HEK293 (cell line): ENCODE measurements around the gene MAP6.

Experiments
- GLIS2 ChIP-seq: fragments of 450-650 bp; formaldehyde crosslinking; IDR thresholded peaks from 2 replicates; pipeline ENCODE4 v1.5.1; 2016; ENCODE audit warnings: missing biosample characterization, missing genetic modification characterization
- IKZF3 ChIP-seq: fragments of 450-650 bp; IDR thresholded peaks from 2 replicates; pipeline ENCODE4 v1.5.0; 2018; ENCODE audit warnings: missing biosample characterization, mild to moderate bottlenecking, missing genetic modification characterization, moderate library complexity
- KLF17 ChIP-seq: fragments of 450-650 bp; formaldehyde crosslinking; IDR thresholded peaks from 2 replicates; pipeline ENCODE4 v1.5.1; 2016; ENCODE audit warnings: missing biosample characterization, missing genetic modification characterization
- KLF8 ChIP-seq: fragments of 450-650 bp; formaldehyde crosslinking; IDR thresholded peaks from 2 replicates; pipeline ENCODE4 v1.5.1; 2016; ENCODE audit warnings: missing biosample characterization, missing genetic modification characterization
- PBX3 ChIP-seq: sonication (generic); formaldehyde crosslinking; IDR thresholded peaks from 2 replicates; pipeline ENCODE4 v1.8.1; 2022; ENCODE audit warnings: mild to moderate bottlenecking, moderate library complexity, missing genetic modification reagents
- SCRT2 ChIP-seq: fragments of 450-650 bp; formaldehyde crosslinking; IDR thresholded peaks from 2 replicates; pipeline ENCODE4 v1.5.1; 2016; ENCODE audit warnings: missing biosample characterization, missing genetic modification characterization
- SP3 ChIP-seq: fragments of 450-650 bp; formaldehyde crosslinking; IDR thresholded peaks from 2 replicates; pipeline ENCODE4 v1.5.1; 2016; ENCODE audit warnings: missing biosample characterization, missing genetic modification characterization
- SP7 ChIP-seq: fragments of 450-650 bp; formaldehyde crosslinking; IDR thresholded peaks from 2 replicates; pipeline ENCODE4 v1.5.1; 2016; ENCODE audit warnings: missing biosample characterization, missing genetic modification characterization
- WT1 ChIP-seq: fragments of 450-650 bp; formaldehyde crosslinking; IDR thresholded peaks from 2 replicates; pipeline ENCODE4 v1.5.1; 2016; ENCODE audit warnings: missing biosample characterization, missing genetic modification characterization
- ZBTB11 ChIP-seq: fragments of 450-650 bp; formaldehyde crosslinking; conservative IDR thresholded peaks from 2 replicates; pipeline ENCODE4 v1.5.1; 2016; ENCODE audit warnings: low read depth, missing biosample characterization, missing genetic modification characterization
- ZBTB17 ChIP-seq: fragments of 450-650 bp; formaldehyde crosslinking; IDR thresholded peaks from 2 replicates; pipeline ENCODE4 v1.5.1; 2016; ENCODE audit warnings: missing biosample characterization, missing genetic modification characterization
- ZBTB26 ChIP-seq: fragments of 450-650 bp; formaldehyde crosslinking; optimal IDR thresholded peaks from 2 replicates; pipeline ENCODE3; 2016; ENCODE audit warnings: missing biosample characterization, mild to moderate bottlenecking, missing genetic modification characterization
- ZIC2 ChIP-seq: fragments of 450-650 bp; formaldehyde crosslinking; IDR thresholded peaks from 2 replicates; pipeline ENCODE4 v1.5.1; 2016; ENCODE audit warnings: missing biosample characterization, missing genetic modification characterization
- ZNF157 ChIP-seq: fragments of 450-650 bp; formaldehyde crosslinking; IDR thresholded peaks from 2 replicates; pipeline ENCODE4 v1.5.1; 2016; ENCODE audit warnings: missing biosample characterization, missing genetic modification characterization
- ZNF19 ChIP-seq: fragments of 450-650 bp; formaldehyde crosslinking; IDR thresholded peaks from 2 replicates; pipeline ENCODE4; 2016; ENCODE audit warnings: missing biosample characterization, missing genetic modification characterization, low read depth
- ZNF221 ChIP-seq: fragments of 450-650 bp; formaldehyde crosslinking; IDR thresholded peaks from 2 replicates; pipeline ENCODE4 v1.5.1; 2017; ENCODE audit warnings: missing biosample characterization, missing genetic modification characterization, borderline replicate concordance
- ZNF341 ChIP-seq: fragments of 450-650 bp; formaldehyde crosslinking; IDR thresholded peaks from 2 replicates; pipeline ENCODE4; 2016; ENCODE audit warnings: low read depth, missing biosample characterization, missing genetic modification characterization
- ZNF362 ChIP-seq: fragments of 450-650 bp; formaldehyde crosslinking; IDR thresholded peaks from 2 replicates; pipeline ENCODE4 v1.5.1; 2016; ENCODE audit warnings: missing biosample characterization, missing genetic modification characterization
- ZNF394 ChIP-seq: fragments of 450-650 bp; formaldehyde crosslinking; IDR thresholded peaks from 2 replicates; pipeline ENCODE4 v1.5.1; 2016; ENCODE audit warnings: missing biosample characterization, missing genetic modification characterization, mild to moderate bottlenecking, moderate library complexity, borderline replicate concordance
- ZNF398 ChIP-seq: fragments of 450-650 bp; formaldehyde crosslinking; IDR thresholded peaks from 2 replicates; pipeline ENCODE4 v1.5.1; 2017; ENCODE audit warnings: missing biosample characterization, missing genetic modification characterization
- ZNF501 ChIP-seq: fragments of 450-650 bp; formaldehyde crosslinking; IDR thresholded peaks from 2 replicates; pipeline ENCODE4 v1.5.1; 2016; ENCODE audit warnings: missing biosample characterization, missing genetic modification characterization
- ZNF521 ChIP-seq: fragments of 450-650 bp; formaldehyde crosslinking; IDR thresholded peaks from 2 replicates; pipeline ENCODE4 v1.5.1; 2017; ENCODE audit warnings: missing biosample characterization, mild to moderate bottlenecking, missing genetic modification characterization
- ZNF561 ChIP-seq: fragments of 450-650 bp; IDR thresholded peaks from 2 replicates; pipeline ENCODE4 v1.5.1; 2018; ENCODE audit warnings: missing biosample characterization, missing genetic modification characterization, borderline replicate concordance
- ZNF580 ChIP-seq: fragments of 450-650 bp; formaldehyde crosslinking; IDR thresholded peaks from 2 replicates; pipeline ENCODE4 v1.5.1; 2016; ENCODE audit warnings: missing biosample characterization, missing genetic modification characterization
- ZNF600 ChIP-seq: fragments of 450-650 bp; formaldehyde crosslinking; IDR thresholded peaks from 2 replicates; pipeline ENCODE4 v1.5.1; 2016; ENCODE audit warnings: missing biosample characterization, missing genetic modification characterization
- ZNF692 ChIP-seq: fragments of 450-650 bp; formaldehyde crosslinking; IDR thresholded peaks from 2 replicates; pipeline ENCODE4 v1.5.1; 2016; ENCODE audit warnings: missing biosample characterization, missing genetic modification characterization

MAP6 gene

GRCh38 chr11:75562048-75562835 is 106.6 kb downstream of the MAP6 start, which contains the start of gene SERPINH1 (continued):
- TF ChIP-seq ZBTB11 (peak; percentile 78), ZNF221 (tag by site-specific recombination) (no peak), ZBTB17 (peak; percentile 83), ZNF19 (no peak), KLF8 (peak; percentile 68; the same call in 1 of the 2 replicates), ZIC2 (0 out of 2 replicates have a peak, but pooled peaks have one; percentile 3), ZNF394 (tag by site-specific recombination) (0 out of 2 replicates have a peak, but pooled peaks have one; percentile 17), SP7 (tag by site-specific recombination) (0 out of 2 replicates have a peak, but pooled peaks have one; percentile 36), ZNF692 (tag by site-specific recombination) (0 out of 2 replicates have a peak, but pooled peaks have one; percentile 12), ZNF600 (tag by site-specific recombination) (peak; percentile 81), GLIS2 (peak; percentile 74; the same call in 1 of the 2 replicates), ZNF561 (tag by site-specific recombination) (0 out of 2 replicates have a peak, but pooled peaks have one; percentile 0), ZNF501 (tag by site-specific recombination) (peak; percentile 45; the same call in 1 of the 2 replicates), ZNF362 (tag by site-specific recombination) (no peak), ZNF580 (peak; percentile 93), IKZF3 (tag by site-specific recombination) (peak; percentile 77; the same call in 1 of the 2 replicates), SP3 (peak; percentile 52), SCRT2 (no peak), ZNF341 (tag by site-specific recombination) (peak; percentile 60; the same call in 1 of the 2 replicates), ZNF398 (tag by site-specific recombination) (peak; percentile 18; the same call in 1 of the 2 replicates), ZBTB26 (tag by site-specific recombination) (peak; percentile 56), ZNF157 (tag by site-specific recombination) (no peak), PBX3 (CRISPR knock-in tag) (0 out of 2 replicates have a peak, but pooled peaks have one; percentile 36), ZNF521 (tag by site-specific recombination) (no peak), WT1 (0 out of 2 replicates have a peak, but pooled peaks have one; percentile 39), KLF17 (tag by site-specific recombination) (0 out of 2 replicates have a peak, but pooled peaks have one; percentile 11)
